Stomach smooth muscle (tissue), 2 donors: Measurements from ENCODE around the gene CCDC7.
A peak's percentile ranks its signal among the peaks of the same experiment; 100 is the strongest.
"Not testable (repeated sequence)": the region's sequence is repeated elsewhere in the genome, so short reads cannot be mapped to it uniquely, and the experiment has no call there.

ENCODE experiments used
- H3K27ac ChIP-seq: one replicate; pipeline ENCODE4 v1.7.0; 2013; ENCODE audit warnings: mild to moderate bottlenecking, low read length, inconsistent platforms
- H3K27me3 ChIP-seq, 2 donors: one replicate each; pipeline ENCODE4 v1.7.0; 2013; ENCODE audit warnings: low read length in 2 of 2; ENCODE audit not compliant: insufficient read depth in 2 of 2, control insufficient read depth in 1 of 2
- H3K36me3 ChIP-seq, 2 donors: one replicate each; pipeline ENCODE4 v1.7.0; 2013; ENCODE audit warnings: low read length in 2 of 2; ENCODE audit not compliant: control insufficient read depth in 2 of 2, insufficient read depth in 2 of 2
- H3K4me1 ChIP-seq: one replicate; pipeline ENCODE4 v1.7.0; 2013; ENCODE audit warnings: low read length; ENCODE audit not compliant: control insufficient read depth, insufficient read depth
- H3K4me3 ChIP-seq, 2 donors: one replicate each; pipeline ENCODE4 v1.7.0; 2013; ENCODE audit warnings: low read length in 2 of 2
- H3K9ac ChIP-seq, 2 donors: one replicate each; pipeline ENCODE4 v1.7.0; 2013; ENCODE audit warnings: low read length in 2 of 2, mild to moderate bottlenecking in 1 of 2
- H3K9me3 ChIP-seq, 2 donors: one replicate each; pipeline ENCODE4 v1.7.0; 2013; ENCODE audit warnings: low read length in 2 of 2; ENCODE audit not compliant: control insufficient read depth in 2 of 2
- donor health status: healthy.
- donor health status: Pancreatic carcinoma.

CCDC7 gene

DNA sequence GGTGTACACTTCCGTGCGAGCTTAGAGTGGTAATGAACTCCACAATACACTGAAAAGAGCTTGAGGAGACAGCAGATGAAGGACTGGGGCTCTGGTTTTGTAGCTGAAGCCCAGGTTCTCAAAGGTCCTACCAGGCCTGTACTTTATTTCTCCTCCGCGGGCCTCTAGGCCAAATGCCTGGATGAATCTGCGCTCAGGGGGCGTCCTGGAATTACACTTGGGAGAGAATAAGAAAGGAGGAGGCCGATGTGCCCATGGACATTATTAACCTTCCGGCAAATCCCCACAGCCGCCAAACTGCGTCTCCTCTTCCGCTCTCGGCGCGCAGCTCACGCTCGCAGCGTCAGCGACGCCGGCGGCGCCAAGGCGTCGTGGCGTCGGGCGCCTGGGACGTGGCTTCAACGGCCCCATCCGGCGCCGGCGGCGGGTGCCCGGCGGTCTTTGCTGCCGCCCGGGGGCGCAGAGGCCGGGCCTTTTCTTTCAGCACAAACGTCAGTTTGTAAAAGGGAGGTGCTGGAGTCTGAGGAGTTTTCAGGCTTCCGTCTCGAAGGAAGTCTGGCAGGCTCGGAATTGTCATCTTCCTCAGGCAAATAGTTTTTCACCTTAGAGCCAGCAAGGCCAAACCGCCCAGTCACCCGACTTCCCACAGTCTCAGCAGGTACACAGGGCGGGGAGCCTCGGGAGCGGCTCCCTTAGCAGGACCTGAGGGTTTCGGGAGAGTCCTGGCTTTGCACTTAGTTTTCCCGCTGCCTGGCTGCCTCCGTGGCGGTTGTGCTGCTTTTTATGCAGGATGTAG is at the start of gene CCDC7:
Gene CCDC7 (plus strand): TSS at position 401 of the 796 bp plus-strand sequence. CDS start 5,503 bp downstream, outside the sequence.
- H3K9ac ChIP-seq = peak within 1 kb of the TSS; percentile 98 to 99
- H3K9me3 ChIP-seq = no peaks in the 10 kb centered on the region
- H3K4me3 ChIP-seq = peak within 1 kb of the TSS; percentile 88 to 91
- peak within 1 kb of the TSS; percentile 96 for H3K27ac ChIP-seq
- H3K36me3 ChIP-seq = no peaks in the 10 kb centered on the region
- no peaks in the 10 kb centered on the region for H3K4me1 ChIP-seq
- H3K27me3 ChIP-seq = no peaks in the 10 kb centered on the region

GRCh38 chr10:32397163-32397562 is 48.8 kb upstream of the CCDC7 start:
- H3K27ac ChIP-seq, H3K9me3 ChIP-seq, H3K4me3 ChIP-seq, H3K27me3 ChIP-seq, H3K36me3 ChIP-seq, H3K9ac ChIP-seq, H3K4me1 ChIP-seq: not testable (repeated sequence)

- H3K9me3 ChIP-seq, H3K27ac ChIP-seq, H3K27me3 ChIP-seq, H3K36me3 ChIP-seq, H3K4me3 ChIP-seq, H3K9ac ChIP-seq, H3K4me1 ChIP-seq: not testable (repeated sequence)
Observed at GRCh38 chr10:32399720-32400119, 46.2 kb upstream of the CCDC7 start.

- Histone ChIP-seq H3K9me3 (no peaks in the 10 kb centered on the region), H3K9ac (no peak overlapping the region), H3K27me3 (no peaks in the 10 kb centered on the region), H3K4me1 (no peaks in the 10 kb centered on the region), H3K4me3 (no peak overlapping the region), H3K36me3 (no peaks in the 10 kb centered on the region), H3K27ac (no peak overlapping the region)
Observed at GRCh38 chr10:32400961-32401360, 45.0 kb upstream of the CCDC7 start.

DNA sequence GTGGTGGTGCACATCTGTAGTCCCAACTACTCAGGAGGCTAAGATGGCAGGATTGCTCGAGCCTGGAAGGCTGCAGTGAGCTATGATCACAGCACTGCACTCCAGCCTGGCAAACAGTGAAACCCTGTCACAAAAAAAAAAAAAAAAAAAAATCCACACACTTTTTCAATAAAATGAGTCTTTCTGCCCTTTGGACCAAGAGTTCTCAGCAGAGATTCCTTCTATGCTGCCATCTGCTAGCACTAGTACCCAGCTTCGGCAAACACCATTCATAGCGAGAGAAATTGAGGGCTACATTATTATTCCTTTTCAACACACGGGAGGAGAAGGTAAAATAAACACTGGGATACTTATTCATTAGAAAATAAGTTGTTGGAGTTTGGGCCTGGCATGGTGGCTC is 43.4 kb upstream of the CCDC7 start:
- H3K36me3 ChIP-seq = no peaks in the 10 kb centered on the region
- no peaks in the 10 kb centered on the region for H3K9me3 ChIP-seq
- H3K27me3 ChIP-seq = no peaks in the 10 kb centered on the region
- no peak overlapping the region for H3K9ac ChIP-seq
- no peaks in the 10 kb centered on the region for H3K4me1 ChIP-seq
- H3K4me3 ChIP-seq = no peak overlapping the region
- H3K27ac ChIP-seq = no peak overlapping the region

DNA sequence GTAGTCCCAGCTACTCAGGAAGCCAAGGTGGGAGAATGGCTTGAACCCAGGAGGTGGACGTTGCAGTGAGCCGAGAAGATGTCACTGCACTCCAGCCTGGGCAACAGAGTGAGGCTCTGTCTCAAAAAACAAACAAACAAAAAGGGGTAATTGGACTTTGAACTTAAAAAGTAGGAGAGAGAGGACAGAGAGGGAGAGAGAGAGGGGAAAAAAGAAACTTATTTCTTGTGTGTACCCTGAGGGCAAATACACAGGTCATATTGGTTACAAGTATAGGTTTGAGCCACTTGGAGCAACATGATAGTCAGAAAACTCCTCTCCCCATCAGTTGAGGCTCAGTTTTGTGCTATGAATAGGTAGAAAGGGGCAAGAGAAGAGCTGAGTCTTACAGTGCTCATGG is 42.8 kb upstream of the CCDC7 start:
- Histone ChIP-seq H3K27me3 (no peaks in the 10 kb centered on the region), H3K27ac (no peak overlapping the region), H3K4me1 (no peaks in the 10 kb centered on the region), H3K36me3 (no peaks in the 10 kb centered on the region), H3K9me3 (no peaks in the 10 kb centered on the region), H3K9ac (no peak overlapping the region), H3K4me3 (no peak overlapping the region)

- H3K36me3 ChIP-seq = no peaks in the 10 kb centered on the region
- H3K27ac ChIP-seq = no peak overlapping the region
- H3K4me3 ChIP-seq = no peak overlapping the region
- peaks cover 13% of the 10 kb centered on the region for H3K4me1 ChIP-seq
- H3K9me3 ChIP-seq = no peaks in the 10 kb centered on the region
- no peaks in the 10 kb centered on the region for H3K27me3 ChIP-seq
- H3K9ac ChIP-seq = no peak overlapping the region
Observed at GRCh38 chr10:32408690-32409089, 37.2 kb upstream of the CCDC7 start.

DNA sequence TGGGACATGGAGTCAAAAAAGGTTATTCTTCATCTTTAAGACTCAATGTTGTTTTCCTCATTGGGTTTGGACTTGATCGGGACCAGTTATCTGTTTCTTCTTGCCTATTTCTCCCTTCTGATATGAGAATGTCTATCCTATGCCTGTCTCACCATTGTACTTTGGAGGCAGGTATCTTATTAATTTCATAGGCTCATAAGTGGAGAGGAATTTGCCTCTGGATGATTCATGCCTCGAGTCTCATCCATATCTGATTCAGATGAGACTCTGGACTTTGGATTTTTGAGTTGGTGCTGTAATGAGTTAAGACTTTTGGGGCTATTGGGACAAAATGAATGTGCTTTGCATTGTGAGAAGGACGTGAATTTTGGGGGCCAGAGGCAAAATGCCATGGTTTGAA is 36.2 kb upstream of the CCDC7 start:
- H3K27me3 ChIP-seq = no peaks in the 10 kb centered on the region
- no peaks in the 10 kb centered on the region for H3K36me3 ChIP-seq
- peaks cover 14% of the 10 kb centered on the region for H3K4me1 ChIP-seq
- no peak overlapping the region for H3K27ac ChIP-seq
- no peaks in the 10 kb centered on the region for H3K9me3 ChIP-seq
- no peak overlapping the region for H3K4me3 ChIP-seq
- H3K9ac ChIP-seq = no peak overlapping the region

GRCh38 chr10:32410569-32410968 is 35.4 kb upstream of the CCDC7 start:
- no peak overlapping the region for H3K27ac ChIP-seq
- H3K9me3 ChIP-seq = no peaks in the 10 kb centered on the region
- H3K27me3 ChIP-seq = no peaks in the 10 kb centered on the region
- H3K9ac ChIP-seq = no peak overlapping the region
- peaks cover 14% of the 10 kb centered on the region for H3K4me1 ChIP-seq
- no peak overlapping the region for H3K4me3 ChIP-seq
- H3K36me3 ChIP-seq = no peaks in the 10 kb centered on the region

DNA sequence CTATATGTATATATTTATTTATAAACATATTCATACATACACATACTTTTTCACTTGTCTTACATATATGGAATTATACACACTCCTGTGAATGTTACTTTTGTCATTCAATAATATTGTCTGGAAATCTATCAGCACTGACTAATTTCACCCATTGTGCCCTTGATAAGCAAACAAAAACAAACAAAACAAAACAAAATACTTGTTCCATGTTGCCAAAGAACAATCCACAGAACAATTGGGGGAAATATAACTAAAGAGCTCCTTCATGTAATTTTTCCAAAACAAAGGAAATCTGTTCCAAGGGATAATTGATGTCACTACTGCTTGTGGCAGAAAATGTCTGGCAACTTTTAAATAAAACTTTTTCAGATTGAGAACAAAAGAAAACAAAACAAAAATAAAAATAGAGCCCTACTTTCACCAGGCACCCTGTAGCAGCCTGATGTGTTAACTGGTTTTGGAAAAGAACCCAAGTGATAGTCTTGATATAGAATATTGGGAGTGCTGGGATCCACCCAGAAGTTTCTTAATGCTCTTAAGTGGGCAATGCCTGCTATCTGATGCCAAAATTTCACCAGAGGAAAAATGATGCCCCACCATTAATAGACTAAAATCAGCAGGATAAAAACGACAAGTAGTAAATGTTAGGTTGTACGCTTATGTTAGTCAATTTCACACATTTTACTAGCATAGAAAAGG is 34.0 kb upstream of the CCDC7 start:
- Histone ChIP-seq H3K27ac (peak overlapping the region; percentile 12), H3K4me1 (peaks cover 14% of the 10 kb centered on the region), H3K4me3 (no peak overlapping the region), H3K9ac (no peak overlapping the region), H3K36me3 (no peaks in the 10 kb centered on the region), H3K9me3 (no peaks in the 10 kb centered on the region), H3K27me3 (no peaks in the 10 kb centered on the region)

DNA sequence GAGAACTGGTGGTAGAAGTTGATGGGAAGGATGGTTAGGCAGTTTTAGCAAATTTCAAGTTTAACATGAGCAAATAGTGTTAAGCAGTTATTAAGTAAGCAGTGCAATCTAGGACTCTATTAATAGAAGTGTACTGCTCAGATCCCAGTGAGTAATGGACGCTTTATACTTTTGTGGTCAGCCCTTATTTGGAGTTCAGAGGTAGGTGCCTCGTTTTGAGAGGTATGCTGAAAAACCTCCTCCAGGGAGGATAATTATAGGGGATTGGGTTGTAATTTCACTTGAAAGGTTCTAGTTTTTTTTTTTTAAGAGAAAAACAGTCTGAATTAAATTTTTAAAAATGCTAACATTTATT is 33.5 kb upstream of the CCDC7 start:
- H3K9me3 ChIP-seq = no peaks in the 10 kb centered on the region
- H3K4me1 ChIP-seq = peaks cover 17% of the 10 kb centered on the region
- no peak overlapping the region for H3K9ac ChIP-seq
- no peak overlapping the region for H3K4me3 ChIP-seq
- H3K36me3 ChIP-seq = no peaks in the 10 kb centered on the region
- H3K27me3 ChIP-seq = no peaks in the 10 kb centered on the region
- H3K27ac ChIP-seq = peak overlapping the region; percentile 12
